KMS-11 (cell line): Measurements from ENCODE around the gene NELL1.

ENCODE experiments used
- H2AFZ ChIP-seq: fragments of 200-600 bp; sonication (generic); 2 replicates; pipeline ENCODE4 v1.6.1; 2016; ENCODE audit warnings: antibody characterized with exemption, mixed run types, low read depth
- H3K27ac ChIP-seq: fragments of 200-600 bp; sonication (generic); 2 replicates; pipeline ENCODE4 v1.6.1; 2016; ENCODE audit warnings: mild to moderate bottlenecking, mixed run types
- H3K27me3 ChIP-seq: fragments of 200-600 bp; sonication (generic); 2 replicates; pipeline ENCODE4 v1.6.1; 2017; ENCODE audit warnings: mild to moderate bottlenecking, low read depth, mixed run types, moderate library complexity; ENCODE audit not compliant: insufficient read depth
- H3K36me3 ChIP-seq: fragments of 200-600 bp; sonication (generic); 2 replicates; pipeline ENCODE4 v1.6.1; 2017; ENCODE audit warnings: mild to moderate bottlenecking, mixed run types; ENCODE audit not compliant: insufficient read depth
- H3K4me1 ChIP-seq: fragments of 200-600 bp; sonication (generic); 2 replicates; pipeline ENCODE4 v1.6.1; 2016; ENCODE audit warnings: mild to moderate bottlenecking, low read depth, mixed run types; ENCODE audit not compliant: poor library complexity, severe bottlenecking
- H3K4me2 ChIP-seq: fragments of 200-600 bp; sonication (generic); 2 replicates; pipeline ENCODE4 v1.7.0; 2016; ENCODE audit warnings: mild to moderate bottlenecking, mixed run types
- H3K4me3 ChIP-seq: fragments of 200-600 bp; sonication (generic); IDR thresholded peaks from 2 replicates; pipeline ENCODE4 v1.6.1; 2017; ENCODE audit warnings: low read depth, low read length, mixed read lengths; ENCODE audit not compliant: insufficient read depth
- H3K79me2 ChIP-seq: fragments of 200-600 bp; sonication (generic); 2 replicates; pipeline ENCODE4 v1.6.1; 2016; ENCODE audit warnings: low read depth, mixed run types; ENCODE audit not compliant: insufficient read depth
- H3K9ac ChIP-seq: fragments of 200-600 bp; sonication (generic); 2 replicates; pipeline ENCODE4 v1.6.1; 2016; ENCODE audit warnings: mild to moderate bottlenecking, mixed run types
- H4K20me1 ChIP-seq: fragments of 200-600 bp; sonication (generic); 2 replicates; pipeline ENCODE4 v1.6.1; 2016; ENCODE audit warnings: mild to moderate bottlenecking, mixed run types; ENCODE audit not compliant: insufficient read depth
- TF ChIP-seq, protein P1 (sequence below): fragments of 200-600 bp; sonication (generic); conservative IDR thresholded peaks from 2 replicates; pipeline ENCODE4 v1.6.1; 2017; ENCODE audit warnings: low read depth, mild to moderate bottlenecking, antibody characterized with exemption, low read length, moderate library complexity, mixed read lengths

NELL1 gene

DNA sequence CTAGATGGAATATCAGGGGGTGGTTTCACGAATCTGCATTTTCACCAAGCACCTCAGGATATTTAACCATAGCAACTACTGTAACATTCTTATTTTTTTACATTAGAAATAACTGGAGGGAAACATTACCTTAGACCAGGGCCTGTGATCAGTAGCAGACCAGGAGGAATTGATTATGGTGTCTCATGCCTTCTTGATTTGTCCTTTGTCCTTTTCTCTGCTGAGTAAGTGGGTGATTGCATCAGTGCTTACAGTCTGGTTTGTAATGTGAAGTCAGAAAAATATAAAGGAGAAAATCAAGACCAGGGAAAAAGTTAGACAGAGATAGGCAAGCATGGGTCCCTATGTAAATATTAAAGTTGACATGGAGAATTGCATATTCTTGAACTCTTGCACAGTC is 703.3 kb downstream of the NELL1 start:
- H3K27ac ChIP-seq = no peak overlapping the region
- no peaks in the 10 kb centered on the region for H3K36me3 ChIP-seq
- H3K4me2 ChIP-seq = no peak overlapping the region
- TF ChIP-seq, protein P1, sequence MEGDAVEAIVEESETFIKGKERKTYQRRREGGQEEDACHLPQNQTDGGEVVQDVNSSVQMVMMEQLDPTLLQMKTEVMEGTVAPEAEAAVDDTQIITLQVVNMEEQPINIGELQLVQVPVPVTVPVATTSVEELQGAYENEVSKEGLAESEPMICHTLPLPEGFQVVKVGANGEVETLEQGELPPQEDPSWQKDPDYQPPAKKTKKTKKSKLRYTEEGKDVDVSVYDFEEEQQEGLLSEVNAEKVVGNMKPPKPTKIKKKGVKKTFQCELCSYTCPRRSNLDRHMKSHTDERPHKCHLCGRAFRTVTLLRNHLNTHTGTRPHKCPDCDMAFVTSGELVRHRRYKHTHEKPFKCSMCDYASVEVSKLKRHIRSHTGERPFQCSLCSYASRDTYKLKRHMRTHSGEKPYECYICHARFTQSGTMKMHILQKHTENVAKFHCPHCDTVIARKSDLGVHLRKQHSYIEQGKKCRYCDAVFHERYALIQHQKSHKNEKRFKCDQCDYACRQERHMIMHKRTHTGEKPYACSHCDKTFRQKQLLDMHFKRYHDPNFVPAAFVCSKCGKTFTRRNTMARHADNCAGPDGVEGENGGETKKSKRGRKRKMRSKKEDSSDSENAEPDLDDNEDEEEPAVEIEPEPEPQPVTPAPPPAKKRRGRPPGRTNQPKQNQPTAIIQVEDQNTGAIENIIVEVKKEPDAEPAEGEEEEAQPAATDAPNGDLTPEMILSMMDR = no peak
- no peaks in the 10 kb centered on the region for H3K79me2 ChIP-seq
- no peak overlapping the region for H2AFZ ChIP-seq
- H4K20me1 ChIP-seq = no peaks in the 10 kb centered on the region
- no peak overlapping the region for H3K9ac ChIP-seq
- no peaks in the 10 kb centered on the region for H3K4me1 ChIP-seq
- no peak overlapping the region for H3K4me3 ChIP-seq
- no peaks in the 10 kb centered on the region for H3K27me3 ChIP-seq

DNA sequence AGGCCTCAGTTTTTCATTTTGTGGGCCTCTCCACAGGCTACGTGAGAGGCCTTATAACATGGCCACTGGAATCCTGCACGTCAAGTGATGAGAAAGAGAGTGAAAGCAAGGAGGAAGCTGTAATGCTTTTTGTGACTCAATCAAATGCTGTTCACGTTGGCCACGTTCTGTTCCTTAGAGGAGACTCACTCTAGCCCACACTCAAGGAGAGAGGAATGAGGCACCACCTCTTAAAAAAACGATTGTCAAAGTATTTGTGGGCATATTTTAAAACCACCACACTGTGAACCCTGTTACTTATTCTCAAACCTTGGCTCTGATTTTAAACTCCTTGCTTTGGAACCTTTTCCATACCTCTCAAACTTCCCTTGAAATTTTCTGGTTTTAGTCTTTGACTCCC is 705.0 kb downstream of the NELL1 start:
- H3K4me3 ChIP-seq = no peak overlapping the region
- H3K27ac ChIP-seq = no peak overlapping the region
- no peaks in the 10 kb centered on the region for H3K36me3 ChIP-seq
- no peaks in the 10 kb centered on the region for H4K20me1 ChIP-seq
- H3K4me1 ChIP-seq = no peaks in the 10 kb centered on the region
- H3K27me3 ChIP-seq = no peaks in the 10 kb centered on the region
- H3K4me2 ChIP-seq = no peak overlapping the region
- H3K79me2 ChIP-seq = no peaks in the 10 kb centered on the region
- H2AFZ ChIP-seq = no peak overlapping the region
- no peak overlapping the region for H3K9ac ChIP-seq
- TF ChIP-seq, protein P1 = no peak

DNA sequence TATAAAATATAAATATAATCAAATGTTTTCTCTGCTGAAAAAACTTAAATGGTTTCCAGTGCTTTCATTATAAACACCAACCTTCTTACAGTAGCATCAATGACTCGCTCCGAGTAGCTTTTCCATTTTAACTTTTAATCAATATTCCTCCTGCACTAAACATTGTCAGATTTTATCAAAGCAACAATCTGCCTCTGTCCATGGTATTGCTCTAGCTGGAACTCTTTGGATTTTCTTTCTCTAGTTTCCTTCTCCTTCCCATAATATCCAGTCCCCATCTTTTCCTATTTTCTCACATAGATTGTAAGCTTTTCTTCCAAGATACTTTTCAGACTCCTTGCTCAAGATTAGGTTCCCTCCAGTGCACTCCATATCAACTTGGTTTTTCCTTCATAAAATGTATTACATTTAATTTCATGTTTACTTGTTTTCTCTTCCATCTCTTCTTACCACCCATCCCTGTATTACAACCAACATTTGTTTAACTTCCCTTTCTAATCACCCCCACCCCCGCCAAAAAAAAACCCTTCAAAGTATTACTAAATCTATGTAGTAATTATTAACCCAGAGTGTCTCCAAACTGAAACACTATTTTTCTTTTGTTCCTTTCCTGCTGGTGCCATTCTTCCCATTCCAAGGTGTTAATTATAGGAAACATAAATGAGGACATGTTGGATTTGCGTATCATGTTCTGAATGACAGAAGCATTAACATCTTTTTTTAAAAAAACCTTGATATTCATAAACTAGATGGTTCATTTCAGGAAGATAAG is 716.5 kb downstream of the NELL1 start:
- Histone ChIP-seq H3K36me3 (no peaks in the 10 kb centered on the region), H3K4me3 (no peak overlapping the region), H3K4me1 (no peaks in the 10 kb centered on the region), H2AFZ (no peak overlapping the region), H3K27me3 (no peaks in the 10 kb centered on the region), H4K20me1 (no peaks in the 10 kb centered on the region), H3K27ac (no peak overlapping the region), H3K79me2 (no peaks in the 10 kb centered on the region), H3K4me2 (no peak overlapping the region), H3K9ac (no peak overlapping the region)
- TF ChIP-seq, protein P1 = no peak

DNA sequence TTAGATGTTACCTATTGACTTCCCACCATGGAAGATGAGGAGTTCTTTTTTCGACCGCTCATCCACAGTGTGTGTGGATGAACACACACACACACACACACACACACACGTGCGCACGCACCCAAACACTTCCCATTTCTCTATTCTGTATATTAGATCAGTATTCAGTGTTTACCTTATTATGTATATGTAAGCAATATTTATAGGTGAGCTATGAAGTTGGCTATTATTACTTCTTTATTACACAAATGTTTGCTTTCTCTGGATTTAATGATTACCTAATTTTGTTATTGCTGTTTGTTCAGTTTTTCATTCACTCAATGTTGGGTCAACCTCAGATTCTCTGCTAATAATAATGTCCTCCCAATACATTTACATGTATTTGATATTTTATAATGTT is 721.0 kb downstream of the NELL1 start:
- Histone ChIP-seq H3K27me3 (no peaks in the 10 kb centered on the region), H3K4me2 (no peak overlapping the region), H4K20me1 (no peaks in the 10 kb centered on the region), H3K27ac (no peak overlapping the region), H3K9ac (no peak overlapping the region), H2AFZ (no peak overlapping the region), H3K36me3 (no peaks in the 10 kb centered on the region), H3K79me2 (no peaks in the 10 kb centered on the region), H3K4me3 (no peak overlapping the region), H3K4me1 (no peaks in the 10 kb centered on the region)
- TF ChIP-seq, protein P1 = no peak
